Head of caudate nucleus (tissue), 42 donors: ENCODE results near the gene TLR8.

Source experiments
- DNase-seq, 42 donors: peaks; one replicate each; pipeline versions ENCODE4 v3.0.0 to v3.0.0-alpha.2; 2020 to 2021; ENCODE audit warnings: mixed read lengths in 7 of 42
- intact Hi-C: fragments of 100-400 bp; cut with DNase I; formaldehyde crosslinking; loops from one replicate; pipeline ENCODE4 v1.15.0; 2022

TLR8 gene

DNA sequence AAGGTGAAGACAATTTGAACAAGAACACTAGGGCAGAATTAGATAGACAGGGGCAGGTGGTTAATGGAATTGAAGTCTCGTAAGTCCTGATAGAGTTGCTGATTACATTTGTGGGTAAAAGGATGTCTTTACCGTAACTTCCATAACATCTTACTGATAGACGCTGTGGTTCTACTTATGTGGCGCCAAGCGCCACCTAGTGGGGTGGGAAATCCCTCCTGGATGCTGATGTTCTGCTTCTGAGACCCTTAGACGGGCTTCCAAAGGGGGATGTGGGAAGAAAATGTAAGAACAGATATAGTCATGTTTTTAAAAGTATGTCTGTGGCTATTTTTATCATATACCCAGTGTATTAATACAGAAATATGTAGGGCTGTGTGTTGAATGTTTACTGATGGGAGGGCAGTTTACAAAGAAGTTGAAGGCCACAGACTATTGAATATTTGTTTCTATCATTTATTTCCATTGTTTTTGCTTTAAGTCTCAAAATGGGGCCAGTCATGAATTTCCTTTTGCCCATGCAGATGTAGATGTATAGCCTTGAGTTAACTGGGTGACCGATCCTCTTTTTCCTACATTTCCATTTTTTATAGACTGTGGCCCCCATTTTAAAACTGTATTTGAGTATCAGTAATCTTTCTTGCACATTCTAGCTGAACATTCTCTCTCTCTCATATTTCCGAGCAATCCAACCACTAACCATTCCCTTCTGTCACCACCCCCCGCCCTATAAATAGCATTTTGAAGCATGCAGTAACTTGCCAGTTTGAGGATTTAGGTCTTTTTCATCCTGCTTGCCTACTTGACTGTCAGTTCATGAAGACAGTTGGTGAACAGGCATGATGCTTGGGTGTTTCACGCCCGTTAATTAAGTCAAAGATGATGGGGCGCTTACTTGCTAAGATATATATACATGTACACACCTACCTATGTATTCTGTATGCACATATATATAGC lies 12.1 kb upstream of the TLR8 start:
- DNase-seq: peak in 41 of 42 donors; percentile 5 to 75 (median 49)
- intact Hi-C loops: loop anchor here (10.0 kb wide), 1 partner anchor 80 kb away; no protein-coding TSS in a partner anchor

DNA sequence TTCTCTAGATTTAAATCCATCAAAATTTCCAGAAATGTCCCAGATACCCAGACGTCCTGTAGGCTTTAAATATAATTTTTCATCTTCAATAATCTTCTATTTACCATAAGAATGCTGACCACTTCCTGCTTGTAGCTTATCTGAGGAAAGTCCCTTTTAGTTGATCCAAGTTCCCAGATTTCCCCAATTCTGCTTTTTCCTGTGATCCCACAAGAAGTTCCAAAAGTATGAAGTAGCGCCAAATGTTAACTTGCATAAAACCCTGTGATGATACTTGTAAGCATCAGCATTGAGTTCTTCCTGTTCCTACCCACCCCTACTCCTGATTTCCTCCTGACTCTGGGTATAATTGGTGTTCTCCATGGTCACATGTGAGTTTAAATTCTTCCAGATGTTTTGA lies 10.6 kb upstream of the TLR8 start:
- no peak for DNase-seq
- intact Hi-C loops: loop anchor here (10.0 kb wide), 1 partner anchor 81 kb away; no protein-coding TSS in a partner anchor

DNA sequence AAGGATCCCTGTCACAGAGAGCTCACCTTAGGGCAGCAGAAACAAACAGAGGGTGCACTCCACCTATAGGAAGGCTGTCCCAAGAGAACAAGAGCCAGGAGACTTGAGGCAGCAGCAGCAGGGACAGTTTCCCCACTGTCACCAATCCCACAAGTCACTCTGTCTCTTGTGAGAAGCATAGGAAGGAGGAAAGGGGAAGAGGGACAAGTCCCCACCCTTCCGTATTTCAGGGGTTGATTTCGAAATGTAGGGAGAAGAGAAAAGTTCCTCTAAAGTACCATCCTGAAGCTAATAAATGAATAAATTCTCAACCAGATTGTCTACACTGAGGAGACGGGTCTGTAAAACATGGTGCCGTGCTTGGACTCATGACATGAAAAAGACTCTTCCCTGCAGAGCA lies 9.5 kb upstream of the TLR8 start:
- intact Hi-C loops: loop anchor here (10.0 kb wide), 1 partner anchor 82 kb away; no protein-coding TSS in a partner anchor
- no peak for DNase-seq

DNA sequence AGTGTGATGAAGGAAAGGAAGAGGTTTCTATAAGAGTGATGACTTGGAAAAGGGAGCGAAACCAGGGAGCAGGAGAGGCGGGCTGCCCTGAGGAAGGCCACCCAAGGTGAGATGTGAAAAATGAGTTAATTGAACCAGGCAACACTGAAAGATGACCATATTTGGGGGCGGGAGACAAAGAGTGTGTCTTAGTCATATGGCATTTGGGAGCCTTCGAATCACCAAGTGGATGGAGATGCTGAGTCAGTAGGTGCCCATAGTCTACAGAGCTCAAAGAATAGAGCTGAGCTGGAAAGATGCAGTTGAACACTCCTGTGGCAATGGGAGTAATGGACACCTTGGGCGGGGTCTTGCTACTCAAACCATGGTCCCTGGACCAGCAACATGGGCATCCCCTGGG lies 8.3 kb upstream of the TLR8 start:
- DNase-seq: no peak
- intact Hi-C loops: loop anchor here (10.0 kb wide), 1 partner anchor 83 kb away; no protein-coding TSS in a partner anchor

- no peak for DNase-seq
- intact Hi-C loops: loop anchor here (10.0 kb wide), 1 partner anchor 85 kb away; no protein-coding TSS in a partner anchor
Measured at GRCh38 chrX:12899506-12899905, 6.9 kb upstream of the TLR8 start.

DNA sequence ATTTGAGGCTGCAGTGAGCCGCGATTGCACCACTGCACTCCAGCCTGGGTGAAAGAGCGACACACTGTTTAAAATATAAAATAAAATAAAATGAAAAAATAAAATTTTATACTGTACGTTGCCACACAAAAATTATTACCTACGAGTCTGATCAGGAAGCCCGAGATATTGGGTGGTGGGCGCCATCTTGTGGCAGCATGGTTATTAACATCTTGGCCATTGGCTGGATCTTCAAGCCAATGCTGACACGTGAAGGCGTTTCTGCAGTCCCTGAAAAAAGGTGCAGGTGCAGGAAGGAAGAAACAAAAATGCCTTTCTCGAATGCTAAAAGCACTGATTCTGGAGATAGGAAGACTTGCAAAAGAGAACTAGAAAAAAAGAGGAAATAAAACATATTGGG lies 4.9 kb upstream of the TLR8 start:
- peak; percentile 21 to 85 (median 65) for DNase-seq
- intact Hi-C loops: no loop called here

DNA sequence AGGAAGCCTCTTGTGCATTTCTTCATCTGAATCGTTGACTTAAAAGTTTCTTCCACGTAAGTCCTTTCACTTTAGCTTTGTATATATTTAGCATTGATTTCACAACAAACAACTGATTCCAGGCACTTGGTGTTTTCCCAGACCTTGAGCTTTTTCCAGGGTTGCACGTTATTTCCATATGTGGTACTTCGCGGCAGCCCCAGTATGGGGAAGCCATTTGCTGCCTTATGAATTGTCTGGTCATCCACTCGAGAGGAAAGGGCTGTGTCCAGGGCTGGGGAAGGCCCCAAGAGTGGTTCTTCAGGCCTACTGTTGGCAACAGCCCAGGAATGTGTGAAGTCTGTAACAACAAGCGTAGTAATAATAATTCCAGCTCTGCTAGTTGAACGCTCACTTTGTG lies 2.8 kb upstream of the TLR8 start:
- intact Hi-C loops: no loop called here
- no peak for DNase-seq

DNA sequence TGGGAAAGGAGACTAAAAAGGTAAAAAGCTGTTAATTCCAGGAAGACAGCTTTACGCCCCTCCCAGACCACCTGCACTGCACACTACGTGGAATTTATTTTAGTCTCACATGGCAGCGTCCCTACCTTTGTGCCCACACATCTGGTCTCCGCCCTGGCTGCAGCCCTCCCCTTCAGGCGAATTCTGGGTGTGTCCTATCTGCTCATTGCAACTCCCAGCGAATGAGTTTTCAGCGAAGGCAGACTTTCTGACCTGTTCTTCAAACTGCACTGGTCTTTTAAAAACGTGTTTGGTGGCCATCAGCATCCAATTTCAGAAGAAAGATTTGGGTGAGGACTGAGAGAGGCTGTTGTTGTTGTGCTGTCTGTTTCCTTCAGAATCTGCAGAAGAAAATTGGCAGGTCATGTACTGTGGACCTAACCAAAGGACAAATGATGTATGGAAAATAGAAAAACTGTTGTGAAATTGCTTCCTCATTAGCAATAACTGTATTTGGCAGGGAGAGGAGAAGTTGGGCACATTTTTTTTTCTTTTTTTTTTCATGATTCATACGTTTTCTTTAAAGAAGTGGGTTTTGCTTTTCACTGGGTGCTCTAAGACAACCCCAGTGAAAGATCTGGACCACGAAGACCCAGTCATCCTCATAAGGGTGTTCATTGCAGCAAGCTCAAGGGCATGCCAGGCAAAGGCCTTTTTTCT lies 4.2 kb downstream of the TLR8 start:
- intact Hi-C loops: no loop called here
- no peak for DNase-seq

- intact Hi-C loops: no loop called here
- no peak for DNase-seq
Measured at GRCh38 chrX:12911122-12911470, 4.7 kb downstream of the TLR8 start.

GRCh38 chrX:12912791-12913482 lies 6.5 kb downstream of the TLR8 start:
- intact Hi-C loops: no loop called here
- DNase-seq: no peak

GRCh38 chrX:12917753-12918152 lies 11.3 kb downstream of the TLR8 start:
- DNase-seq: no peak
- intact Hi-C loops: no loop called here

- intact Hi-C loops: no loop called here
- no peak for DNase-seq
Measured at GRCh38 chrX:12919051-12919450, 12.6 kb downstream of the TLR8 start.

DNA sequence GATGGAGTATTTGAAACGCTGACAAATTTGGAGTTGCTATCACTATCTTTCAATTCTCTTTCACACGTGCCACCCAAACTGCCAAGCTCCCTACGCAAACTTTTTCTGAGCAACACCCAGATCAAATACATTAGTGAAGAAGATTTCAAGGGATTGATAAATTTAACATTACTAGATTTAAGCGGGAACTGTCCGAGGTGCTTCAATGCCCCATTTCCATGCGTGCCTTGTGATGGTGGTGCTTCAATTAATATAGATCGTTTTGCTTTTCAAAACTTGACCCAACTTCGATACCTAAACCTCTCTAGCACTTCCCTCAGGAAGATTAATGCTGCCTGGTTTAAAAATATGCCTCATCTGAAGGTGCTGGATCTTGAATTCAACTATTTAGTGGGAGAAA lies 13.2 kb downstream of the TLR8 start:
- no peak for DNase-seq
- intact Hi-C loops: no loop called here

GRCh38 chrX:12920990-12921389 lies 14.6 kb downstream of the TLR8 start:
- DNase-seq: no peak
- intact Hi-C loops: no loop called here

GRCh38 chrX:12921886-12922598 lies 15.6 kb downstream of the TLR8 start:
- DNase-seq: no peak

DNA sequence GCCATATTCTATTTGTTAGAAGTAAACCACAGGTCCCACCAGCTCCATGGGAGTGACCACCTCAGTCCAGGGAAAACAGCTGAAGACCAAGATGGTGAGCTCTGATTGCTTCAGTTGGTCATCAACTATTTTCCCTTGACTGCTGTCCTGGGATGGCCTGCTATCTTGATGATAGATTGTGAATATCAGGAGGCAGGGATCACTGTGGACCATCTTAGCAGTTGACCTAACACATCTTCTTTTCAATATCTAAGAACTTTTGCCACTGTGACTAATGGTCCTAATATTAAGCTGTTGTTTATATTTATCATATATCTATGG lies 16.1 kb downstream of the TLR8 start:
- intact Hi-C loops: no loop called here
- no peak for DNase-seq

More at GRCh38 chrX:12921886-12922598, 15.6 kb downstream of the TLR8 start:
- intact Hi-C loops: no loop called here

- DNase-seq: no peak
- intact Hi-C loops: no loop called here
Measured at GRCh38 chrX:12929701-12930100, 23.3 kb downstream of the TLR8 start.

GRCh38 chrX:12930150-12930549 lies 23.7 kb downstream of the TLR8 start:
- intact Hi-C loops: no loop called here
- DNase-seq: no peak

DNA sequence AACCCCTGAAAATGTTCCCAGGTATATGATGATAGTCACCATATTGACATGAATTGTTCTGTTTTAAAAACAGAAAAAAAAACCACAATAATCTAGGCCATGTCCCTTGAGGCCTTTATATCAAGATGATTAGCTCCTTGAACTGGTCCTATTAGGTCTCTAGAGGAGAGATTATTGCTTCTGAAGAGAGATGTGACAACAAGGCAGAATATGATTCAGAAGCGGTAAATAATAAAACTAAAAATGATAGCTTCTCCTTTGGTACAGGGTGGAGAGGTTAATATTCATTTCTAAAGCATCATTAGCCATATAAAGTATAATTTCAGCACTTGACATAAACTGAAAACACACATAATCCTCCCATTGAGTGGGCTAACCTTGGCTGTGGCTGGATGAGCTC lies 25.8 kb downstream of the TLR8 start:
- DNase-seq: no peak
- intact Hi-C loops: no loop called here
